Left lung (tissue), 10 donors: Measurements from ENCODE around the gene CGRRF1. TPM values are rescaled to one million over a fixed set of nuclear protein-coding genes. Genes with fewer than 3 reads are reported as not detected.

ENCODE experiments used
- ATAC-seq: fragments of 200-7000 bp; cut with Tn5 transposase; one replicate; pipeline ENCODE4 v1.9.1; 2020; ENCODE audit warnings: moderate library complexity
- DNase-seq, 4 donors: peaks; one replicate each; pipeline ENCODE4 v3.0.0-alpha.2; 2013 to 2020
- H3K27ac ChIP-seq, 2 donors: fragments of 200-600 bp; sonication (generic) in 1 of 2; one replicate each; pipeline versions ENCODE4 v1.5.0 to v1.8.0; 2020 to 2021
- H3K27me3 ChIP-seq, 2 donors: fragments of 200-600 bp; sonication (generic) in 1 of 2; one replicate each; pipeline versions ENCODE4 v1.5.0 to v1.8.0; 2020 to 2021
- H3K36me3 ChIP-seq, 2 donors: fragments of 200-600 bp; sonication (generic) in 1 of 2; one replicate each; pipeline versions ENCODE4 v1.5.0 to v1.8.0; 2020 to 2021
- H3K4me1 ChIP-seq, 2 donors: fragments of 200-600 bp; one replicate each; pipeline ENCODE4 v1.8.0; 2021
- H3K4me3 ChIP-seq, 2 donors: fragments of 200-600 bp; sonication (generic) in 1 of 2; one replicate each; pipeline versions ENCODE4 v1.5.0 to v1.8.0; 2020 to 2021; ENCODE audit warnings: mild to moderate bottlenecking in 1 of 2
- H3K9me3 ChIP-seq, 2 donors: fragments of 200-600 bp; sonication (generic) in 1 of 2; one replicate each; pipeline versions ENCODE4 v1.5.0 to v1.8.0; 2020 to 2021
- CTCF ChIP-seq, 2 donors: fragments of 200-600 bp; sonication (generic) in 1 of 2; IDR thresholded peaks; one replicate each; pipeline versions ENCODE4 v1.5.0 to v1.8.0; 2021; ENCODE audit warnings: antibody characterized with exemption in 2 of 2
- intact Hi-C, 2 donors: fragments of 100-400 bp; cut with DNase I; formaldehyde crosslinking; loops; one replicate each; pipeline versions ENCODE4 v1.11.2 to v1.14.2; 2022
- polyA plus RNA-seq, 6 donors: library from polyadenylated mRNA; unstranded; fragments of 120-200 nt; gene quantifications; one replicate each; pipeline ENCODE4 v1.2.1, GENCODE V29; 2013; ENCODE audit not compliant: insufficient read length in 6 of 6
- total RNA-seq, 2 donors: library from RNA; stranded (reverse); fragmentation: NEBNext Ultra II Directional; extraction: Animal tissue kit (Norgen Biotek cat#: 25700); gene quantifications; one replicate each; pipeline ENCODE4 v1.2.1, GENCODE V29; 2021
- donor health status: DM: no; HTN: yes; CAD: no.
- donor health status: DM: no; HTN: no; CAD: no.

Gene CGRRF1
- total and polyA plus RNA-seq, 8 donors = 17.5 to 31.7 (median 25.4) TPM

DNA sequence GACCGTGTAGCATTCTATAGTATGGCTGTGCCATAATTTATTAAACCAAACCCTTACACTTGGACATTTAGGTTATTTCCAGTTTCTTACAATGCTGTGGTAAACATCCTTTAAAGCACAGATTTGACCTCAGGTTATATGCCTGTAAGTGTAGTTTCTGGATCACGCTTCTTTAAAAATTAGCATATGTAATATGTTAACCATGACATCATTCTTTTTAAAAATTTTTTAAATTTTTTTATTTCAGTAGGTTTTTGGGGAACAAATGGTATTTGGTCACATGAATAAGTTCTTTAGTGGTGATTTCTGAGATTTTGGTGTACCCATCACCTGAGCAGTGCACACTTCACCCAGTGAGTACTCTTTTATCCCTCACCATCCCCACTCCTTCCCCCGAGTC is 75.5 kb downstream of the CGRRF1 start:
- intact Hi-C loops = no loop called here
- H3K36me3 ChIP-seq = no peaks in the 10 kb centered on the region
- H3K27ac ChIP-seq = no peak overlapping the region
- no peak for TF ChIP-seq CTCF (IDR thresholded peaks at IDR 0.05)
- DNase-seq (no peak), ATAC-seq (no peak)
- no peaks in the 10 kb centered on the region for H3K9me3 ChIP-seq
- no peaks in the 10 kb centered on the region for H3K27me3 ChIP-seq
- H3K4me3 ChIP-seq = no peak overlapping the region
- H3K4me1 ChIP-seq = no peaks in the 10 kb centered on the region

Other genes starting within 250 kb of the CGRRF1 start
- gene CDKN3, start 112.9 kb upstream of the CGRRF1 start, total RNA-seq = 10 to 100 TPM in 1 of 2 donors, 1 to 10 TPM in 1; 2.7 to 12.7 TPM
- gene CDKN3, start 112.9 kb upstream of the CGRRF1 start, polyA plus RNA-seq = 10 to 100 TPM; 14.9 to 38.7 (median 22.6) TPM
- 100 to 1,000 TPM; 124 to 145 TPM for gene CNIH1, start 68.5 kb upstream of the CGRRF1 start, total RNA-seq
- gene CNIH1, start 68.5 kb upstream of the CGRRF1 start, polyA plus RNA-seq = 100 to 1,000 TPM; 119 to 139 (median 129) TPM
- 10 to 100 TPM; 54.8 to 70.3 TPM for gene GMFB, start 20.9 kb upstream of the CGRRF1 start, total RNA-seq
- gene GMFB, start 20.9 kb upstream of the CGRRF1 start, polyA plus RNA-seq = 10 to 100 TPM; 67.2 to 73.9 (median 71.0) TPM
- 10 to 100 TPM; 22.3 to 40.5 TPM for gene SAMD4A, start 57.2 kb downstream of the CGRRF1 start, total RNA-seq
- gene SAMD4A, start 57.2 kb downstream of the CGRRF1 start, polyA plus RNA-seq = 10 to 100 TPM in 1 of 6 donors, 1 to 10 TPM in 5; 4.5 to 10.1 (median 7.6) TPM